ENCODE results near the gene FAM83E.

The FAM83E gene

DNA sequence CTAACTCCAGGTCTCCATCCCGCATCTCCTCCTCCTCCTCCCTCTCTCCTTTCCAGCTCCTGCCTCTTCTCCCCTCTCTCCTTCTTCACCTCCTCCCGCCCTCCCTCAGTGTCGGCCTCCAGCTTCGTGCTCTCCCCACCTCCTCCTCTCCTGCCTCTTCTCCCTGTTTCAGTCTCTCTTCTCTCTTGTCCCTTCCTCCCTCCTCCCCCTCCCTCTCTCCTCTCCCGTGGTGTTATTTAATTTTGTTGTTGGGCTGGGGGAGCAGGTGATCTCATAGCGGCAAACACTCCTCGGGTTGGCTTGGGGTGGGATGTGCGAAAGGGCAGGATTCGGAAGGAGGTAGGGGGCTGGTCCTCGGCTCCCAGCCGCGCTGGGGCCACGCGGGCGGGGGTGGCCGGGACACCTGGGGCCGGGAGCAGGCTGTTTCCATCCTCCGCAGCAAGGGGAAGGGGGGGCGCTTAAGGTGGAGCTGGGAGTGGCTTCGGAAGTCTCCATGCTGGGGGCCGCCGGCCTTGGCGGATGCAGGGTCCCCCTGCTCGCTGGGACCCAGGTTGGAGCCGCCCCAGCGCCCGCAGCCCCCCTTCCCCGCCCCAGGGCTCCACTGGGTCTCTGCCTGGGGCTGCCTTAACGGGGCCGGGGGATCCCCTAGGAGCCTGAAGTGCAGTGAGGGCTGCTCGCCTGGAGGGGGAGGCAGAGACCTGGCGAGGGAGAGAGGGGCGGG is 31.3 kb upstream of the FAM83E start, which contains the start of gene CA11:
Gene CA11, minus strand, starts transcription at position 187 of the 721 bp plus-strand sequence. CDS start 555 bp downstream, outside the sequence.
- H3K36me3 Mint-ChIP-seq, result no peaks in the 10 kb centered on the region

DNA sequence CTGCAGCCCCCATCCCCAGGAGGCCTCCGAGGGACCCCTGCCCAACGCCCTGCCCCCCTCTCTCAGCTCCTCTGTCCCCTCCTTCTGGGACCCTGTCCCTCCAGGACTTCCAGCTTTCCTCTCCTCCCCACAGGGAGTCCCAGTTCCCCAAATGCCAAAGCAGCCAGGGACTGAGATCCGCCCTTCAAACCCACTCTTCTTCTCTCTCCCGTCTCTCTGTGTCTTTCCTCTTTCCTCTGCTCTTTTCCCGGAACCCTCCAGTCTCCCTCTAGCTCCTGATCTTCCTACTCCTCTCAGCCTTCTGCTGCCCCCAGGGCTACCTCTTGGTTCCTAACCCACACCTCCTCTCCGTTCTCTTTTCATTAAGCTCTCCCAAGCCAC is 30.7 kb upstream of the FAM83E start:
- ATAC-seq, result no peak
- Mint-ChIP-seq H3K36me3 (no peaks in the 10 kb centered on the region), H3K27me3 (no peaks in the 10 kb centered on the region), H3K27ac (peak overlapping the region; percentile 83), H3K4me1 (peaks cover 45% of the 10 kb centered on the region), H3K9me3 (no peaks in the 10 kb centered on the region), H3K4me3 (peak overlapping the region; percentile 95)

More for the DNA sequence above, 31.3 kb upstream of the FAM83E start, which contains the start of gene CA11:
- Mint-ChIP-seq H3K27me3 (no peaks in the 10 kb centered on the region), H3K4me3 (peak within 1 kb of the TSS; percentile 95), H3K27ac (peak within 1 kb of the TSS; percentile 83), H3K9me3 (no peaks in the 10 kb centered on the region), H3K4me1 (peaks cover 45% of the 10 kb centered on the region)
- ATAC-seq, result peak; percentile 92

GRCh38 chr19:48644839-48645619 is 30.2 kb upstream of the FAM83E start:
- Mint-ChIP-seq H3K4me1 (peaks cover 45% of the 10 kb centered on the region), H3K27me3 (no peaks in the 10 kb centered on the region), H3K4me3 (peak overlapping the region; percentile 95), H3K9me3 (no peaks in the 10 kb centered on the region), H3K27ac (peak overlapping the region; percentile 83), H3K36me3 (no peaks in the 10 kb centered on the region)
- ATAC-seq, result peak; percentile 83

GRCh38 chr19:48644355-48644754 is 29.5 kb upstream of the FAM83E start:
- no peaks in the 10 kb centered on the region for H3K27me3 Mint-ChIP-seq
- no peaks in the 10 kb centered on the region for H3K9me3 Mint-ChIP-seq
- ATAC-seq, result no peak
- peak overlapping the region; percentile 83 for H3K27ac Mint-ChIP-seq
- no peaks in the 10 kb centered on the region for H3K36me3 Mint-ChIP-seq
- H3K4me3 Mint-ChIP-seq, result no peak overlapping the region
- H3K4me1 Mint-ChIP-seq, result peaks cover 48% of the 10 kb centered on the region

GRCh38 chr19:48642862-48643261 is 28.0 kb upstream of the FAM83E start:
- Mint-ChIP-seq H3K4me1 (peaks cover 55% of the 10 kb centered on the region), H3K4me3 (no peak overlapping the region), H3K27me3 (no peaks in the 10 kb centered on the region), H3K36me3 (peaks cover 7% of the 10 kb centered on the region), H3K27ac (no peak overlapping the region), H3K9me3 (peaks cover 4% of the 10 kb centered on the region)
- no peak for ATAC-seq

DNA sequence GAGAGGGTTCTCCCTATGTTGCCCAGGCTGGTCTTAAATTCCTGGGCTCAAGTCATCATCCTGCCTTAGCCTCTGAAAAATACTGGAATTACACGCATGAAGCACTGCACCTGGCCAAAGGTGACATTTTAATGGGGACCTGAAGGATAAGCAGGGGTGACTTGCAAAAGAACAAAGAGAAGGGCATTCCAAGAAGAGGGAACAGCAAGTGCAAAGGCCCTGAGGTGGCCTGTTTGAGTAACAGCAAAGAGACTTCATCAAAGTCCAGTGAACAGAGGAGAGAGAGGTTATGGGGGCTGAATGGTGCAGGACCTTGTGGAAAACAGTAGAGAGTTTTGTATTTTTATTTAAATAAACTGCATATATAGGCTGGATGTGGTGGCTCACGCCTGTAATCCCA is 27.0 kb upstream of the FAM83E start:
- Mint-ChIP-seq H3K4me3 (no peak overlapping the region), H3K36me3 (peaks cover 7% of the 10 kb centered on the region), H3K27ac (no peak overlapping the region), H3K4me1 (peaks cover 51% of the 10 kb centered on the region), H3K27me3 (no peaks in the 10 kb centered on the region), H3K9me3 (peaks cover 4% of the 10 kb centered on the region)
- no peak for ATAC-seq

DNA sequence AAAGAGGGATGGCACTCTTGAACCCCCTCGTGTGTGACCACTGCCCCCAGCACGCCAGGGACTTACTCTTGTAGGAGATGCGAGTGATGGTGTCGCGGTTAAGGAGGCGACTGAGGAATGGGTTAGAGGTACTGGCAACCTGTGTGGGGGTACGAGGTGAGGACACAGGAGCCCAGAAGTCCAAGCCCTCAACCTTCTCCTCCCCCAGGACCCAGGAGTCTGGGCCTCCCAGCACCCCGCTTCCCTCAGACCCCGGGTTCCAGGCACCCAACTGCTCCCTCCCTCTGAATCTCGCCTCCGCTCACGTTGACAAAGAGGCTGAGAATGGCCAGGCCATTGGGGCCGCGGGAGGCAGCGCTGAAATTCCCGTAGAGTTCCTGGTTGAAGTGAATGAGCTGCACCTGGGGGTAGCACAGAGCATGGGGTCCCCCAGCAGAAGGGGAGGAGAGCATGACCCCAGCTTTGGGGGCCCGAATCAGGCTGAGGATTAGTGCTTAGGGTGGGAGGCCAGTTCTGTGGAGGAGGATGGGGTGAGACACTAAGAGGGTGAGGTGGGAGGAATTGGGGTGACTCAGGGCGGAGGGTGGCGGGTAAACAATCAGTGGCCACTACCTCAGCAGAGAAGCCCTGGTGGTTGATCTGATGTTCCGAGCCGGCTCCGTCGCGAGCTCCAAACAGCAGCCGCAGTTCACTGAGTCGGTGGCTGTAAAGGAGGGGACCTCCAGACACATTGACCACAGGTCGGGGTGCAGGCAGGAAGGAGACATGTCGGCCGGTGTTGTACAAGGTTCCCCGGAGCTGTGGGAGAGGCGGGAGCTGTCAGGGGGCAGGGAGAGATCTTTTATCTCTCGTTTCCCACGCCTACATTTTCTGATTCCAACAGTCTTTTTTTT is 24.9 kb upstream of the FAM83E start:
- peaks cover 4% of the 10 kb centered on the region for H3K9me3 Mint-ChIP-seq
- H3K27ac Mint-ChIP-seq, result peak overlapping the region; percentile 96
- peaks cover 43% of the 10 kb centered on the region for H3K4me1 Mint-ChIP-seq
- H3K36me3 Mint-ChIP-seq, result peaks cover 7% of the 10 kb centered on the region
- no peak for ATAC-seq
- peak overlapping the region; percentile 4 for H3K4me3 Mint-ChIP-seq
- H3K27me3 Mint-ChIP-seq, result no peaks in the 10 kb centered on the region

- H3K27ac Mint-ChIP-seq, result peak overlapping the region; percentile 96
- no peaks in the 10 kb centered on the region for H3K27me3 Mint-ChIP-seq
- H3K4me3 Mint-ChIP-seq, result peak overlapping the region; percentile 89
- no peak for ATAC-seq
- peaks cover 4% of the 10 kb centered on the region for H3K9me3 Mint-ChIP-seq
- H3K4me1 Mint-ChIP-seq, result peaks cover 44% of the 10 kb centered on the region
- peaks cover 7% of the 10 kb centered on the region for H3K36me3 Mint-ChIP-seq
Observed at GRCh38 chr19:48638831-48639381, 24.0 kb upstream of the FAM83E start.

- H3K4me1 Mint-ChIP-seq, result peaks cover 51% of the 10 kb centered on the region
Observed at GRCh38 chr19:48637948-48638830, 23.3 kb upstream of the FAM83E start.

GRCh38 chr19:48637449-48637947 is 22.6 kb upstream of the FAM83E start:
- Mint-ChIP-seq H3K27me3 (no peaks in the 10 kb centered on the region), H3K27ac (peak overlapping the region; percentile 96), H3K4me3 (peak overlapping the region; percentile 89), H3K36me3 (peaks cover 7% of the 10 kb centered on the region), H3K4me1 (peaks cover 53% of the 10 kb centered on the region), H3K9me3 (peaks cover 4% of the 10 kb centered on the region)
- ATAC-seq, result peak; percentile 87

More at GRCh38 chr19:48637948-48638830, 23.3 kb upstream of the FAM83E start:
- Mint-ChIP-seq H3K27ac (peak overlapping the region; percentile 96), H3K27me3 (no peaks in the 10 kb centered on the region), H3K9me3 (peaks cover 4% of the 10 kb centered on the region), H3K36me3 (peaks cover 7% of the 10 kb centered on the region), H3K4me3 (peak overlapping the region; percentile 89)
- peak; percentile 49 for ATAC-seq

DNA sequence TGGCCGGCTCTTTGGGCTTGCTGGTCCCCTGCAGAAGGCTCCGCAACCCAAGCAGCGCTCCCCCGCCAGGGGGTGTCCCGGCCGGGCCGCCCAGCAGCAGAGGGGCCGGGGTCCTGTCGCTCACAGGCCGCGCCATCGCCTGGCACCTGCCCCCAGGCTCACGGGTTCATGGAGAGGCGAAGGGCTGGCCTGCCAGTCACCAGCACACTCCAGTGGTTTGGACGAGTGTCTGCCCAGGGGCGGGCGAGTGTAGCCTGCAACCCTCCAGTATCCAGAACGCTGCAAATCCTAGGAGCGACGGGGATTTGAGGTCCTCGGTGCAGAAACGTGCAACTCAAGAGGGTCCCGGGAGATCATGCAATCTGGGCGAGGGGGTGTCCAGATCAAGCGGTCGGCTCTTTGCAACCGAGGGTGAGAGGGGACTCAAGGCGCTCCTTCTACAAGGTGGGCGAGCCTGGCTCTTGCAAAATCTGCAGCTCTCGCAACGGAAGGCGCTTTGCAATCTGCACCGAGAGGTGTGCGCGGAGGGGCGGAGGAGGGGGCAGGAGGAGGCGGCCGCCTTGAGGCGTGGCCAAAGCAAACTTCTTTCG is 22.1 kb upstream of the FAM83E start, which contains the start of gene DBP:
Gene DBP, minus strand, starts transcription at position 521 of the 590 bp plus-strand sequence. Its CDS starts 385 bp downstream, at position 136.
- peaks cover 4% of the 10 kb centered on the region for H3K9me3 Mint-ChIP-seq
- peaks cover 58% of the 10 kb centered on the region for H3K4me1 Mint-ChIP-seq
- peak within 1 kb of the TSS; percentile 89 for H3K4me3 Mint-ChIP-seq
- no peak for ATAC-seq
- peaks cover 7% of the 10 kb centered on the region for H3K36me3 Mint-ChIP-seq
- H3K27me3 Mint-ChIP-seq, result no peaks in the 10 kb centered on the region
- H3K27ac Mint-ChIP-seq, result peak within 1 kb of the TSS; percentile 96

DNA sequence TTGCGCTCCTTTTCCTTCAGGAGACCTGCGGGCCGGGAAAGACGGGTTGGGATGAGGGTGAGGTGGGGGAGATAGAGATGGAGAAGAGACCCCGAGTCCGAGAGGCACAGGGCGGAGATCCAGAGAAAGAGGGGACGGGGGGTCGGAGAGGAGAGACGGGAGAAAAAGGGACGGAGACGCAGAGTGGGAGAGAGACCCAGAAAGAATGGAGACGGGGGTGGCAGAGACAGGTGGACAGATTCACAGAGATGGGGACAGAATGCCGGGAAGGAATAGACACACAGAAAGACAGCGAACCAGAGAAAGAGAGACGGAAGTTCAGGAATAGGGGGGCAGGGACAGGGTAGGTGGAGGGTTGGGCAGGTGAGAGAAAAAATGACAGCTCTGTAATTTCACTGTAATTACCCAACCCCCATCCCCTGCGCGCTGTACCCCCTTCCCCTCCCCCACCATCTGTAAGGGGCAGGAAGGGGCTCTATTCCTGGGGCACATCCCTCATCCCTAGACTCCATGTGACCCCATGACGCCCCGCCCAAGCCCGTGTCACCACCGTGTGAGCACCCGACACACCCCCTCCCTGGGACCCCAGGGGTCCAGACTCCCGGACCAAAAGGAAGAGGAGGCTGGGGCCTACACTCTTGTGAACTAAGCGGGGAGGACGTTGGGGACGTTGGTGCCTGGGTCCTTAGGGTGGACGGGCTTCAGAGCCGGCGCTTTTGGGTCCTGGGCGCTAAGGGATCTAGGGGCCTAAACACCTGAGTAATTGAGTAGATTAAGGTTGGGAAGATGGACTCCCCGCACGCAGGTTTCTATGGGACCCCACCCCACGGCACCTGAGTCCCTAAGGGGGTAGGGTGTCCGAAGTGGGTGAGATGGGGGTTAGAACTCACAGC is 21.3 kb upstream of the FAM83E start:
- peaks cover 58% of the 10 kb centered on the region for H3K4me1 Mint-ChIP-seq
- no peak for ATAC-seq
- H3K4me3 Mint-ChIP-seq, result peak overlapping the region; percentile 89
- H3K27me3 Mint-ChIP-seq, result no peaks in the 10 kb centered on the region
- H3K36me3 Mint-ChIP-seq, result peaks cover 7% of the 10 kb centered on the region
- H3K27ac Mint-ChIP-seq, result peak overlapping the region; percentile 96
- H3K9me3 Mint-ChIP-seq, result peaks cover 4% of the 10 kb centered on the region

Measured in stimulated activated memory B cell treated with anti-CD40 and anti-IgM and Interleukin-4, amounts not matched to agents 10 μg/mL and 1 μg/mL and 100 μg/mL, for 72 hours (primary cell).